HEK293T (cell line): ENCODE data around the gene RIOK3.

Experiments used
- BHLHE40 ChIP-seq: fragments of 450-650 bp; IDR thresholded peaks from 2 replicates; pipeline ENCODE4 v1.6.1; 2016; ENCODE audit warnings: mild to moderate bottlenecking, moderate library complexity, borderline replicate concordance
- CTBP1 ChIP-seq: fragments of 450-650 bp; IDR thresholded peaks from 2 replicates; pipeline ENCODE4 v1.6.1; 2016; ENCODE audit warnings: borderline replicate concordance
- FOXA1 ChIP-seq: fragments of 450-650 bp; IDR thresholded peaks from 2 replicates; pipeline ENCODE4 v1.6.1; 2016; ENCODE audit warnings: mild to moderate bottlenecking
- FOXK2 ChIP-seq: fragments of 450-650 bp; IDR thresholded peaks from 2 replicates; pipeline ENCODE4 v1.6.1; 2016; ENCODE audit warnings: mild to moderate bottlenecking
- HDGF ChIP-seq: fragments of 450-650 bp; IDR thresholded peaks from 2 replicates; pipeline ENCODE4 v1.6.1; 2017; ENCODE audit warnings: antibody characterized with exemption, borderline replicate concordance
- NFRKB ChIP-seq: fragments of 450-650 bp; IDR thresholded peaks from 2 replicates; pipeline ENCODE4 v1.6.1; 2016; ENCODE audit warnings: mild to moderate bottlenecking, moderate library complexity
- ZNF384 ChIP-seq: fragments of 450-650 bp; IDR thresholded peaks from 2 replicates; pipeline ENCODE4 v1.6.1; 2016

- TF ChIP-seq NFRKB = no peak
- TF ChIP-seq FOXA1 = no peak
- TF ChIP-seq FOXK2 = no peak
- TF ChIP-seq CTBP1 = no peak
- TF ChIP-seq BHLHE40 = no peak
- TF ChIP-seq ZNF384 = no peak
- TF ChIP-seq HDGF = no peak
Measured at GRCh38 chr18:23451011-23451410, 2.1 kb upstream of the RIOK3 start.
